K562 (cell line): ENCODE measurements around the gene MCU. TPM values are rescaled to one million over a fixed set of nuclear protein-coding genes. Genes with fewer than 3 reads are reported as not detected.
A peak's percentile ranks its signal among the peaks of the same experiment; 100 is the strongest.

Experiments
- BRCA1 ChIP-seq, 2 experiments: fragments of 450-650 bp in 1 of 2; sonication (generic) in 1 of 2; formaldehyde crosslinking in 1 of 2; IDR thresholded peaks; 2 replicates each; pipeline versions ENCODE4 v1.5.0 to v1.6.1; 2017 to 2020; ENCODE audit warnings: mild to moderate bottlenecking in 1 of 2, missing genetic modification reagents in 1 of 2
- GABPB2 ChIP-seq: fragments of 250-450 bp; sonication (Bioruptor Pico); conservative IDR thresholded peaks from 2 replicates; pipeline ENCODE4 v1.5.1; 2021; ENCODE audit warnings: mild to moderate bottlenecking
- GTF2A2 ChIP-seq: IDR thresholded peaks from 2 replicates; pipeline ENCODE4 v1.6.1; 2016; ENCODE audit warnings: mild to moderate bottlenecking, missing genetic modification characterization, missing compliant biosample characterization
- MCM3 ChIP-seq: fragments of 450-650 bp; IDR thresholded peaks from 2 replicates; pipeline ENCODE4 v1.6.1; 2016
- MXI1 ChIP-seq: IDR thresholded peaks from 2 replicates; pipeline ENCODE4 v1.6.1; 2011; ENCODE audit warnings: low read depth, mild to moderate bottlenecking, improper control_type of control experiment, low read length
- NEUROD1 ChIP-seq: fragments of 150-350 bp; IDR thresholded peaks from 2 replicates; pipeline ENCODE4 v1.6.1; 2014; ENCODE audit warnings: borderline replicate concordance, low read length, low read depth; ENCODE audit not compliant: partially characterized antibody
- PHF20 ChIP-seq: fragments of 450-650 bp; IDR thresholded peaks from 2 replicates; pipeline ENCODE4 v1.6.1; 2018; ENCODE audit not compliant: partially characterized antibody
- RBM34 ChIP-seq: fragments of 200-400 bp; formaldehyde crosslinking; IDR thresholded peaks from 2 replicates; pipeline ENCODE4 v1.6.1; 2018; ENCODE audit warnings: low read length, borderline replicate concordance; ENCODE audit not compliant: insufficient read depth
- SAFB ChIP-seq: fragments of 200-400 bp; formaldehyde crosslinking; IDR thresholded peaks from 2 replicates; pipeline ENCODE4 v1.6.1; 2017; ENCODE audit warnings: low read depth, low read length, borderline replicate concordance
- SMAD1 ChIP-seq: fragments of 150-350 bp; IDR thresholded peaks from 2 replicates; pipeline ENCODE4 v1.6.1; 2014; ENCODE audit warnings: low read length, low read depth; ENCODE audit not compliant: partially characterized antibody
- TRIM24 ChIP-seq, 2 experiments: fragments of 450-650 bp; IDR thresholded peaks; 2 replicates each; pipeline ENCODE4 v1.6.1; 2016
- ZBTB1 ChIP-seq: sonication (generic); formaldehyde crosslinking; IDR thresholded peaks from 2 replicates; pipeline ENCODE4 v1.8.1; 2023; ENCODE audit warnings: missing genetic modification reagents, low read depth, mild to moderate bottlenecking, borderline replicate concordance
- ZKSCAN1 ChIP-seq: fragments of 150-350 bp; IDR thresholded peaks from 2 replicates; pipeline ENCODE4 v1.6.1; 2016; ENCODE audit warnings: low read depth, low read length
- ZNF224 ChIP-seq: sonication (generic); formaldehyde crosslinking; IDR thresholded peaks from 2 replicates; pipeline ENCODE4 v1.8.0; 2022; ENCODE audit warnings: mild to moderate bottlenecking, missing genetic modification reagents
- polyA plus RNA-seq, 8 experiments: library from polyadenylated mRNA; depleted of rRNA in 4 of 8; stranded (reverse) in 5 of 8; unstranded in 3 of 8; fragments of >200 nt; fragmentation: Nextera tagmentation in 2 of 8; fragmentation: Illumina TruSeq in 1 of 8; extraction: Ambion mirVana in 2 of 8; extraction: Trizol in 1 of 8; gene quantifications; 2 replicates each; pipeline versions ENCODE4 v1.2.1 to v1.2.3, GENCODE V29; 2011 to 2014; ENCODE audit warnings: inconsistent platforms in 1 of 8, missing spikeins in 1 of 8
- total RNA-seq, 7 experiments: library from RNA; depleted of rRNA in 6 of 7; stranded (reverse); fragments of >200 nt in 6 of 7; fragmentation: Illumina TruSeq in 2 of 7; extraction: Trizol in 2 of 7; gene quantifications; 2 replicates each; pipeline versions ENCODE4 v1.2.1 to v1.2.3, GENCODE V29; 2011 to 2021; ENCODE audit warnings: low replicate concordance in 1 of 7
- TF ChIP-seq, protein P1 (sequence below): IDR thresholded peaks from 2 replicates; pipeline ENCODE4 v1.6.1; 2016; ENCODE audit warnings: missing genetic modification characterization, missing compliant biosample characterization
- TF ChIP-seq, protein P2 (sequence below): fragments of 200-800 bp; sonication (Bioruptor generic); IDR thresholded peaks from 2 replicates; pipeline ENCODE4 v1.6.1; 2017; ENCODE audit warnings: missing genetic modification characterization, missing compliant biosample characterization
- TF ChIP-seq, protein P3 (sequence below): fragments of 450-650 bp; formaldehyde crosslinking; IDR thresholded peaks from 2 replicates; pipeline ENCODE4 v1.4.0; 2020; ENCODE audit warnings: mild to moderate bottlenecking, moderate library complexity
- TF ChIP-seq, protein P4 (sequence below): sonication (generic); formaldehyde crosslinking; IDR thresholded peaks from 2 replicates; pipeline ENCODE4 v1.8.0; 2022; ENCODE audit warnings: missing genetic modification reagents, mild to moderate bottlenecking, moderate library complexity, borderline replicate concordance
- TF ChIP-seq, protein P5 (sequence below): fragments of 450-650 bp; IDR thresholded peaks from 2 replicates; pipeline ENCODE4 v1.6.1; 2016; ENCODE audit warnings: mild to moderate bottlenecking

The MCU gene
- total and polyA plus RNA-seq, 9 of the 15 experiments (the other 6 are each of a cell fraction or from before 2014, with no cell fraction given): 8.2 to 88.8 (median 21.3) TPM

DNA sequence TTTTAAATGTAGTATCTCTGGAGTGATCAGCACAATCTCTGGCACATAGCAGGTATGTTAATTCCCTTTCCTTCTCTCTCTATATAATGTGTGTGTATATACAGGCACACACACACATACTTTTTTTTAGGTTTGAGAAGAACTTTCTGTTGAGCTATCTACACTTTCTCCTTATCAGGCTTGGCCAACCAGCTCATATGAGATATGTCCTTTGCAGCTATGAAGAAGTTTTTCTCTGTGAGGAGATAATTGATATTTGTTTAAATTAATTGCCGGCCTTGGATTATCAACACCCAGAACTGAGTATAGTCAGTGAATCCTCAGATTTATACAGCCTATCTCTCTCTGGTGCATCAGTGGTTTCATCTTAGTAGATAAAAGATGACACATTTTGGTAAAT lies 2.3 kb upstream of the MCU start (continued):
- TF ChIP-seq SAFB: no peak
- 0 out of 4 replicates have a peak, but pooled peaks of 1 of the 2 experiments have one; percentile 18 for TF ChIP-seq TRIM24 (IDR thresholded peaks at IDR 0.05)
- no peak for TF ChIP-seq SMAD1
- no peak for TF ChIP-seq ZNF224 (CRISPR knock-in tag)
- no peak for TF ChIP-seq MXI1
- TF ChIP-seq GTF2A2: no peak
- no peak for TF ChIP-seq ZBTB1 (CRISPR knock-in tag)
- TF ChIP-seq, protein P1, sequence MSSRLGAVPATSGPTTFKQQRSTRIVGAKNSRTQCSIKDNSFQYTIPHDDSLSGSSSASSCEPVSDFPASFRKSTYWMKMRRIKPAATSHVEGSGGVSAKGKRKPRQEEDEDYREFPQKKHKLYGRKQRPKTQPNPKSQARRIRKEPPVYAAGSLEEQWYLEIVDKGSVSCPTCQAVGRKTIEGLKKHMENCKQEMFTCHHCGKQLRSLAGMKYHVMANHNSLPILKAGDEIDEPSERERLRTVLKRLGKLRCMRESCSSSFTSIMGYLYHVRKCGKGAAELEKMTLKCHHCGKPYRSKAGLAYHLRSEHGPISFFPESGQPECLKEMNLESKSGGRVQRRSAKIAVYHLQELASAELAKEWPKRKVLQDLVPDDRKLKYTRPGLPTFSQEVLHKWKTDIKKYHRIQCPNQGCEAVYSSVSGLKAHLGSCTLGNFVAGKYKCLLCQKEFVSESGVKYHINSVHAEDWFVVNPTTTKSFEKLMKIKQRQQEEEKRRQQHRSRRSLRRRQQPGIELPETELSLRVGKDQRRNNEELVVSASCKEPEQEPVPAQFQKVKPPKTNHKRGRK (tag): no peak
- TF ChIP-seq, protein P2, sequence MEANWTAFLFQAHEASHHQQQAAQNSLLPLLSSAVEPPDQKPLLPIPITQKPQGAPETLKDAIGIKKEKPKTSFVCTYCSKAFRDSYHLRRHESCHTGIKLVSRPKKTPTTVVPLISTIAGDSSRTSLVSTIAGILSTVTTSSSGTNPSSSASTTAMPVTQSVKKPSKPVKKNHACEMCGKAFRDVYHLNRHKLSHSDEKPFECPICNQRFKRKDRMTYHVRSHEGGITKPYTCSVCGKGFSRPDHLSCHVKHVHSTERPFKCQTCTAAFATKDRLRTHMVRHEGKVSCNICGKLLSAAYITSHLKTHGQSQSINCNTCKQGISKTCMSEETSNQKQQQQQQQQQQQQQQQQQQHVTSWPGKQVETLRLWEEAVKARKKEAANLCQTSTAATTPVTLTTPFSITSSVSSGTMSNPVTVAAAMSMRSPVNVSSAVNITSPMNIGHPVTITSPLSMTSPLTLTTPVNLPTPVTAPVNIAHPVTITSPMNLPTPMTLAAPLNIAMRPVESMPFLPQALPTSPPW (CRISPR knock-in tag): no peak
- TF ChIP-seq PHF20: no peak
- TF ChIP-seq, protein P3, sequence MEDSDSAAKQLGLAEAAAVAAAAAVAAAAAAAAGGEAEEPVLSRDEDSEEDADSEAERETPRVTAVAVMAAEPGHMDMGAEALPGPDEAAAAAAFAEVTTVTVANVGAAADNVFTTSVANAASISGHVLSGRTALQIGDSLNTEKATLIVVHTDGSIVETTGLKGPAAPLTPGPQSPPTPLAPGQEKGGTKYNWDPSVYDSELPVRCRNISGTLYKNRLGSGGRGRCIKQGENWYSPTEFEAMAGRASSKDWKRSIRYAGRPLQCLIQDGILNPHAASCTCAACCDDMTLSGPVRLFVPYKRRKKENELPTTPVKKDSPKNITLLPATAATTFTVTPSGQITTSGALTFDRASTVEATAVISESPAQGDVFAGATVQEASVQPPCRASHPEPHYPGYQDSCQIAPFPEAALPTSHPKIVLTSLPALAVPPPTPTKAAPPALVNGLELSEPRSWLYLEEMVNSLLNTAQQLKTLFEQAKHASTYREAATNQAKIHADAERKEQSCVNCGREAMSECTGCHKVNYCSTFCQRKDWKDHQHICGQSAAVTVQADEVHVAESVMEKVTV: peak; percentile 20; the same call in 1 of the 2 replicates
- no peak for TF ChIP-seq NEUROD1
- TF ChIP-seq MCM3: no peak
- no peak for TF ChIP-seq ZKSCAN1
- TF ChIP-seq, protein P4, sequence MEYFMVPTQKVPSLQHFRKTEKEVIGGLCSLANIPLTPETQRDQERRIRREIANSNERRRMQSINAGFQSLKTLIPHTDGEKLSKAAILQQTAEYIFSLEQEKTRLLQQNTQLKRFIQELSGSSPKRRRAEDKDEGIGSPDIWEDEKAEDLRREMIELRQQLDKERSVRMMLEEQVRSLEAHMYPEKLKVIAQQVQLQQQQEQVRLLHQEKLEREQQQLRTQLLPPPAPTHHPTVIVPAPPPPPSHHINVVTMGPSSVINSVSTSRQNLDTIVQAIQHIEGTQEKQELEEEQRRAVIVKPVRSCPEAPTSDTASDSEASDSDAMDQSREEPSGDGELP (CRISPR knock-in tag): no peak
- no peak for TF ChIP-seq RBM34
- no peak for TF ChIP-seq BRCA1 (IDR thresholded peaks at IDR 0.05)
- TF ChIP-seq BRCA1 (CRISPR knock-in tag; IDR thresholded peaks at IDR 0.05): no peak
- TF ChIP-seq, protein P5, sequence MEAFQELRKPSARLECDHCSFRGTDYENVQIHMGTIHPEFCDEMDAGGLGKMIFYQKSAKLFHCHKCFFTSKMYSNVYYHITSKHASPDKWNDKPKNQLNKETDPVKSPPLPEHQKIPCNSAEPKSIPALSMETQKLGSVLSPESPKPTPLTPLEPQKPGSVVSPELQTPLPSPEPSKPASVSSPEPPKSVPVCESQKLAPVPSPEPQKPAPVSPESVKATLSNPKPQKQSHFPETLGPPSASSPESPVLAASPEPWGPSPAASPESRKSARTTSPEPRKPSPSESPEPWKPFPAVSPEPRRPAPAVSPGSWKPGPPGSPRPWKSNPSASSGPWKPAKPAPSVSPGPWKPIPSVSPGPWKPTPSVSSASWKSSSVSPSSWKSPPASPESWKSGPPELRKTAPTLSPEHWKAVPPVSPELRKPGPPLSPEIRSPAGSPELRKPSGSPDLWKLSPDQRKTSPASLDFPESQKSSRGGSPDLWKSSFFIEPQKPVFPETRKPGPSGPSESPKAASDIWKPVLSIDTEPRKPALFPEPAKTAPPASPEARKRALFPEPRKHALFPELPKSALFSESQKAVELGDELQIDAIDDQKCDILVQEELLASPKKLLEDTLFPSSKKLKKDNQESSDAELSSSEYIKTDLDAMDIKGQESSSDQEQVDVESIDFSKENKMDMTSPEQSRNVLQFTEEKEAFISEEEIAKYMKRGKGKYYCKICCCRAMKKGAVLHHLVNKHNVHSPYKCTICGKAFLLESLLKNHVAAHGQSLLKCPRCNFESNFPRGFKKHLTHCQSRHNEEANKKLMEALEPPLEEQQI: peak; percentile 41; the same call in 1 of the 2 replicates
- no peak for TF ChIP-seq GABPB2 (CRISPR knock-in tag)
